ENCODE results near the gene MAML2. TPM values are rescaled to one million over a fixed set of nuclear protein-coding genes. Genes with fewer than 3 reads are reported as not detected.

The MAML2 gene
- total and polyA plus RNA-seq, 4 donors, result 0.56 to 2.1 (median 1.4) TPM

DNA sequence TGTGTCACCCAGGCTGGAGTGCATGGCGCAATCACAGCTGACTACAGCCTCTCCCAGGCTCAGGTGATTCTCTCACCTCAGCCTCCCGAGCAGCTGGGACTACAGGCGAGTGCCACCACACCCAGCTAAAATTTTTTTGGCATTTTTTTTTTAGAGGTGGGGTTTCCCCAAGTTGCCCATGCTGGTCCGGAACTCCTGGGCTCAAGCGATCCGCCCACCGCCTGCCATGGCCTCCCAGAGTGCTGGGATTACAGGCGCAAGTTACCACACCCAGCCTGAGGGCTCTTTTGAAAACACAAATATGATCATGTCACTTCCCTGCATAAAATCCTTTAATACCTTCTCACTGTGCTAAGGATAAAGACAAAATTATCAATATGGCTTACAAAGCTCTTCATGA is 88.1 kb downstream of the MAML2 start:
- Histone ChIP-seq H3K9ac (ENCODE audit: low read depth in 1 of 2, low read length in 2 of 2) (no peak overlapping the region), H3K27me3 (ENCODE audit: control insufficient read depth in 4 of 4, insufficient read depth in 4 of 4, low read length in 3 of 4) (no peaks in the 10 kb centered on the region), H3K36me3 (ENCODE audit: control insufficient read depth in 4 of 4, insufficient read depth in 3 of 4, low read depth in 1 of 4, low read length in 3 of 4) (no peaks in the 10 kb centered on the region), H3K4me1 (ENCODE audit: control insufficient read depth in 4 of 4, insufficient read depth in 4 of 4, low read length in 3 of 4) (peaks cover 0 to 10% (median 4%) of the 10 kb centered on the region in 4 donors), H3K4me3 (ENCODE audit: low read depth in 1 of 3, low read length in 3 of 3) (no peak overlapping the region), H3K9me3 (ENCODE audit: control insufficient read depth in 4 of 4, low read length in 3 of 4) (no peaks in the 10 kb centered on the region), H3K27ac (ENCODE audit: low read depth in 1 of 2, low read length in 2 of 2) (no peak overlapping the region)
- no peak for DNase-seq (ENCODE audit: low spot score)
- WGBS, result 89% methylated on average over 8 of the region's 8 CpGs
- no peak for TF ChIP-seq FOXA1 (IDR thresholded peaks at IDR 0.05)
- no peak for TF ChIP-seq HNF4A (conservative IDR thresholded peaks at IDR 0.05)
- TF ChIP-seq, protein P1, sequence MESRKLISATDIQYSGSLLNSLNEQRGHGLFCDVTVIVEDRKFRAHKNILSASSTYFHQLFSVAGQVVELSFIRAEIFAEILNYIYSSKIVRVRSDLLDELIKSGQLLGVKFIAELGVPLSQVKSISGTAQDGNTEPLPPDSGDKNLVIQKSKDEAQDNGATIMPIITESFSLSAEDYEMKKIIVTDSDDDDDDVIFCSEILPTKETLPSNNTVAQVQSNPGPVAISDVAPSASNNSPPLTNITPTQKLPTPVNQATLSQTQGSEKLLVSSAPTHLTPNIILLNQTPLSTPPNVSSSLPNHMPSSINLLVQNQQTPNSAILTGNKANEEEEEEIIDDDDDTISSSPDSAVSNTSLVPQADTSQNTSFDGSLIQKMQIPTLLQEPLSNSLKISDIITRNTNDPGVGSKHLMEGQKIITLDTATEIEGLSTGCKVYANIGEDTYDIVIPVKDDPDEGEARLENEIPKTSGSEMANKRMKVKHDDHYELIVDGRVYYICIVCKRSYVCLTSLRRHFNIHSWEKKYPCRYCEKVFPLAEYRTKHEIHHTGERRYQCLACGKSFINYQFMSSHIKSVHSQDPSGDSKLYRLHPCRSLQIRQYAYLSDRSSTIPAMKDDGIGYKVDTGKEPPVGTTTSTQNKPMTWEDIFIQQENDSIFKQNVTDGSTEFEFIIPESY (IDR thresholded peaks at IDR 0.05), result no peak
- no peak for TF ChIP-seq FOXA2 (IDR thresholded peaks at IDR 0.05)
- no peak for TF ChIP-seq GABPA (IDR thresholded peaks at IDR 0.05 in 1 of 2, conservative IDR thresholded peaks at IDR 0.05 in 1 of 2)
- TF ChIP-seq JUND (IDR thresholded peaks at IDR 0.05), result no peak
- no peak for TF ChIP-seq RAD21 (IDR thresholded peaks at IDR 0.05)
- TF ChIP-seq YY1 (IDR thresholded peaks at IDR 0.05), result no peak
- no peak for TF ChIP-seq EGR1 (IDR thresholded peaks at IDR 0.05; ENCODE audit: low read depth in 2 of 2)
- TF ChIP-seq, protein P2, sequence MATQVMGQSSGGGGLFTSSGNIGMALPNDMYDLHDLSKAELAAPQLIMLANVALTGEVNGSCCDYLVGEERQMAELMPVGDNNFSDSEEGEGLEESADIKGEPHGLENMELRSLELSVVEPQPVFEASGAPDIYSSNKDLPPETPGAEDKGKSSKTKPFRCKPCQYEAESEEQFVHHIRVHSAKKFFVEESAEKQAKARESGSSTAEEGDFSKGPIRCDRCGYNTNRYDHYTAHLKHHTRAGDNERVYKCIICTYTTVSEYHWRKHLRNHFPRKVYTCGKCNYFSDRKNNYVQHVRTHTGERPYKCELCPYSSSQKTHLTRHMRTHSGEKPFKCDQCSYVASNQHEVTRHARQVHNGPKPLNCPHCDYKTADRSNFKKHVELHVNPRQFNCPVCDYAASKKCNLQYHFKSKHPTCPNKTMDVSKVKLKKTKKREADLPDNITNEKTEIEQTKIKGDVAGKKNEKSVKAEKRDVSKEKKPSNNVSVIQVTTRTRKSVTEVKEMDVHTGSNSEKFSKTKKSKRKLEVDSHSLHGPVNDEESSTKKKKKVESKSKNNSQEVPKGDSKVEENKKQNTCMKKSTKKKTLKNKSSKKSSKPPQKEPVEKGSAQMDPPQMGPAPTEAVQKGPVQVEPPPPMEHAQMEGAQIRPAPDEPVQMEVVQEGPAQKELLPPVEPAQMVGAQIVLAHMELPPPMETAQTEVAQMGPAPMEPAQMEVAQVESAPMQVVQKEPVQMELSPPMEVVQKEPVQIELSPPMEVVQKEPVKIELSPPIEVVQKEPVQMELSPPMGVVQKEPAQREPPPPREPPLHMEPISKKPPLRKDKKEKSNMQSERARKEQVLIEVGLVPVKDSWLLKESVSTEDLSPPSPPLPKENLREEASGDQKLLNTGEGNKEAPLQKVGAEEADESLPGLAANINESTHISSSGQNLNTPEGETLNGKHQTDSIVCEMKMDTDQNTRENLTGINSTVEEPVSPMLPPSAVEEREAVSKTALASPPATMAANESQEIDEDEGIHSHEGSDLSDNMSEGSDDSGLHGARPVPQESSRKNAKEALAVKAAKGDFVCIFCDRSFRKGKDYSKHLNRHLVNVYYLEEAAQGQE (IDR thresholded peaks at IDR 0.05), result no peak
- no peak for TF ChIP-seq NR2F2 (IDR thresholded peaks at IDR 0.05)
- no peak for TF ChIP-seq SP1 (IDR thresholded peaks at IDR 0.05)
- TF ChIP-seq HNF4G (IDR thresholded peaks at IDR 0.05), result no peak
- TF ChIP-seq, protein P3, sequence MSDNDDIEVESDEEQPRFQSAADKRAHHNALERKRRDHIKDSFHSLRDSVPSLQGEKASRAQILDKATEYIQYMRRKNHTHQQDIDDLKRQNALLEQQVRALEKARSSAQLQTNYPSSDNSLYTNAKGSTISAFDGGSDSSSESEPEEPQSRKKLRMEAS (IDR thresholded peaks at IDR 0.05), result no peak
- TF ChIP-seq, protein P4, sequence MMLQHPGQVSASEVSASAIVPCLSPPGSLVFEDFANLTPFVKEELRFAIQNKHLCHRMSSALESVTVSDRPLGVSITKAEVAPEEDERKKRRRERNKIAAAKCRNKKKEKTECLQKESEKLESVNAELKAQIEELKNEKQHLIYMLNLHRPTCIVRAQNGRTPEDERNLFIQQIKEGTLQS (IDR thresholded peaks at IDR 0.05), result no peak
- TF ChIP-seq RXRA (IDR thresholded peaks at IDR 0.05), result no peak
- TF ChIP-seq TAF1 (conservative IDR thresholded peaks at IDR 0.05), result no peak
- TF ChIP-seq, protein P5, sequence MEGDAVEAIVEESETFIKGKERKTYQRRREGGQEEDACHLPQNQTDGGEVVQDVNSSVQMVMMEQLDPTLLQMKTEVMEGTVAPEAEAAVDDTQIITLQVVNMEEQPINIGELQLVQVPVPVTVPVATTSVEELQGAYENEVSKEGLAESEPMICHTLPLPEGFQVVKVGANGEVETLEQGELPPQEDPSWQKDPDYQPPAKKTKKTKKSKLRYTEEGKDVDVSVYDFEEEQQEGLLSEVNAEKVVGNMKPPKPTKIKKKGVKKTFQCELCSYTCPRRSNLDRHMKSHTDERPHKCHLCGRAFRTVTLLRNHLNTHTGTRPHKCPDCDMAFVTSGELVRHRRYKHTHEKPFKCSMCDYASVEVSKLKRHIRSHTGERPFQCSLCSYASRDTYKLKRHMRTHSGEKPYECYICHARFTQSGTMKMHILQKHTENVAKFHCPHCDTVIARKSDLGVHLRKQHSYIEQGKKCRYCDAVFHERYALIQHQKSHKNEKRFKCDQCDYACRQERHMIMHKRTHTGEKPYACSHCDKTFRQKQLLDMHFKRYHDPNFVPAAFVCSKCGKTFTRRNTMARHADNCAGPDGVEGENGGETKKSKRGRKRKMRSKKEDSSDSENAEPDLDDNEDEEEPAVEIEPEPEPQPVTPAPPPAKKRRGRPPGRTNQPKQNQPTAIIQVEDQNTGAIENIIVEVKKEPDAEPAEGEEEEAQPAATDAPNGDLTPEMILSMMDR (IDR thresholded peaks at IDR 0.05; ENCODE audit: low read depth, low read length, missing input control), result no peak

Data from liver (tissue), 9 donors.